Measurements from ENCODE around the gene CIAO3.

GRCh38 chr16:768428-768827 lies 27.6 kb upstream of the CIAO3 start:
- TF ChIP-seq POLR2A (IDR thresholded peaks at IDR 0.05; ENCODE audit: borderline replicate concordance, extremely low read depth, insufficient read depth, insufficient read length) (no peak), EZH2phosphoT487 (IDR thresholded peaks at IDR 0.05; ENCODE audit: borderline replicate concordance) (no peak)
